Measurements from ENCODE around the gene NTMT1.

The NTMT1 gene, protein sequence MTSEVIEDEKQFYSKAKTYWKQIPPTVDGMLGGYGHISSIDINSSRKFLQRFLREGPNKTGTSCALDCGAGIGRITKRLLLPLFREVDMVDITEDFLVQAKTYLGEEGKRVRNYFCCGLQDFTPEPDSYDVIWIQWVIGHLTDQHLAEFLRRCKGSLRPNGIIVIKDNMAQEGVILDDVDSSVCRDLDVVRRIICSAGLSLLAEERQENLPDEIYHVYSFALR

GRCh38 chr9:129626079-129626624 lies at the start of gene NTMT1:
Gene NTMT1 (plus strand): TSS chr9:129626163. CDS start chr9:129632704, 6,541 bp downstream.
- H3K27me3 ChIP-seq (ENCODE audit: insufficient read depth, insufficient read length) = peaks cover 9% of the 10 kb centered on the region
- H3K9me3 ChIP-seq (ENCODE audit: insufficient read depth, low read length) = no peaks in the 10 kb centered on the region
- peak within 1 kb of the TSS; percentile 89 for H3K4me3 ChIP-seq (ENCODE audit: insufficient read length, low read depth)
- DNase-seq (ENCODE audit: low read depth, low spot score) = no peak
- peak within 1 kb of the TSS; percentile 98 for H3K9ac ChIP-seq (ENCODE audit: insufficient read length, low read depth)
- TF ChIP-seq SUZ12 (IDR thresholded peaks at IDR 0.05; ENCODE audit: extremely low read depth, insufficient read depth, insufficient read length) = no peak
- TF ChIP-seq ZNF274 (IDR thresholded peaks at IDR 0.05; ENCODE audit: low read depth, low read length) = no peak
- no peak for TF ChIP-seq YY1 (IDR thresholded peaks at IDR 0.05; ENCODE audit: insufficient read depth, insufficient read length)
- peaks cover 17% of the 10 kb centered on the region for H3K4me1 ChIP-seq (ENCODE audit: insufficient read depth, insufficient read length)
- peaks cover 35% of the 10 kb centered on the region for H3K36me3 ChIP-seq (ENCODE audit: insufficient read depth, insufficient read length, low read length)

GRCh38 chr9:129576546-129577543 lies 49.1 kb upstream of the NTMT1 start:
- Histone ChIP-seq H3K4me1 (ENCODE audit: insufficient read depth, insufficient read length) (peaks cover 21% of the 10 kb centered on the region), H3K27me3 (ENCODE audit: insufficient read depth, insufficient read length) (no peaks in the 10 kb centered on the region), H3K4me3 (ENCODE audit: insufficient read length, low read depth) (no peak overlapping the region), H3K9ac (ENCODE audit: insufficient read length, low read depth) (peak overlapping the region; percentile 42), H3K36me3 (ENCODE audit: insufficient read depth, insufficient read length, low read length) (no peaks in the 10 kb centered on the region), H3K9me3 (ENCODE audit: insufficient read depth, low read length) (peaks cover 15% of the 10 kb centered on the region; the same call in 1 of the 2 replicates)
- no peak for TF ChIP-seq ZNF274 (IDR thresholded peaks at IDR 0.05; ENCODE audit: low read depth, low read length)
- no peak for TF ChIP-seq SUZ12 (IDR thresholded peaks at IDR 0.05; ENCODE audit: extremely low read depth, insufficient read depth, insufficient read length)
- no peak for TF ChIP-seq YY1 (IDR thresholded peaks at IDR 0.05; ENCODE audit: insufficient read depth, insufficient read length)
- no peak for DNase-seq (ENCODE audit: low read depth, low spot score)

GRCh38 chr9:129579294-129579693 lies 46.7 kb upstream of the NTMT1 start:
- Histone ChIP-seq H3K4me1 (ENCODE audit: insufficient read depth, insufficient read length) (peaks cover 19% of the 10 kb centered on the region), H3K9me3 (ENCODE audit: insufficient read depth, low read length) (no peaks in the 10 kb centered on the region), H3K4me3 (ENCODE audit: insufficient read length, low read depth) (no peak overlapping the region), H3K36me3 (ENCODE audit: insufficient read depth, insufficient read length, low read length) (no peaks in the 10 kb centered on the region), H3K27me3 (ENCODE audit: insufficient read depth, insufficient read length) (no peaks in the 10 kb centered on the region), H3K9ac (ENCODE audit: insufficient read length, low read depth) (no peak overlapping the region)
- no peak for TF ChIP-seq ZNF274 (IDR thresholded peaks at IDR 0.05; ENCODE audit: low read depth, low read length)
- no peak for TF ChIP-seq YY1 (IDR thresholded peaks at IDR 0.05; ENCODE audit: insufficient read depth, insufficient read length)
- no peak for TF ChIP-seq SUZ12 (IDR thresholded peaks at IDR 0.05; ENCODE audit: extremely low read depth, insufficient read depth, insufficient read length)
- DNase-seq (ENCODE audit: low read depth, low spot score) = no peak

- Histone ChIP-seq H3K4me3 (ENCODE audit: insufficient read length, low read depth) (no peak overlapping the region), H3K36me3 (ENCODE audit: insufficient read depth, insufficient read length, low read length) (no peaks in the 10 kb centered on the region), H3K4me1 (ENCODE audit: insufficient read depth, insufficient read length) (peaks cover 21% of the 10 kb centered on the region), H3K9me3 (ENCODE audit: insufficient read depth, low read length) (no peaks in the 10 kb centered on the region), H3K27me3 (ENCODE audit: insufficient read depth, insufficient read length) (no peaks in the 10 kb centered on the region), H3K9ac (ENCODE audit: insufficient read length, low read depth) (no peak overlapping the region)
- no peak for DNase-seq (ENCODE audit: low read depth, low spot score)
- TF ChIP-seq ZNF274 (IDR thresholded peaks at IDR 0.05; ENCODE audit: low read depth, low read length) = no peak
- TF ChIP-seq YY1 (IDR thresholded peaks at IDR 0.05; ENCODE audit: insufficient read depth, insufficient read length) = no peak
- TF ChIP-seq SUZ12 (IDR thresholded peaks at IDR 0.05; ENCODE audit: extremely low read depth, insufficient read depth, insufficient read length) = no peak
Observed at GRCh38 chr9:129580211-129580915, 45.6 kb upstream of the NTMT1 start.

DNA sequence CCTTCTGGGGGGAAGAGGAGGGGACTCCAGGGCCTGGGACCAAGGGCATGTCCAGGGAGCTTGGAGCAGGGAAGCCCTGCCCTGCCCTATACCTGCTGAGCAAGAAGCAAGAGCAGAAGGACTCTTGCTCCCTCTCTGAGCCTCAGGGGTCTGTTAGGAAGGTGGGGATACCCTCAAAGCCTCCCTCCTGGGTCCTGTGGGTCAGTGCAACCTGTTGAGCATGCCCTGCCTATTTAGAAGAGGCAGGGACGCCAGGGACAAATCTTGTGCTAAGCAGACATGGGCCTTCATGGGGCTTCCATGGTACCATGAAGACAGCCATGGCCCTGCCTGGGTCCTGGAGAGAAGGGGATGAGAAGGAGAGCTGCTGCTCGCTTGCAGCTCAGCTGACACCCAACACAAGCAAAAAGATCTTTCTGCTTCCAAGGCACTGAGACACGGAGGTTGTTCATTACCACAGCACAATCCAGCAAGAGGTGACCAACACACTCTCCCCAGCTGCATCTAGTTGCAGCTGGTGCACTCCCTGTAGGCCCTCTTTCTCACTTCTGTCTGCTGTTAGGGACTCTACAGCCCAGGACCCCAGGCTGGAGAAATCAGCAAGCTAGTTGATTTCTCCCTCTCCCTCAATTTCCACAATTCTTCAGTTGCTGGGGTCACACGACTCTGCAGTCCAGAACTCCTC lies 44.3 kb upstream of the NTMT1 start:
- Histone ChIP-seq H3K9me3 (ENCODE audit: insufficient read depth, low read length) (no peaks in the 10 kb centered on the region), H3K36me3 (ENCODE audit: insufficient read depth, insufficient read length, low read length) (no peaks in the 10 kb centered on the region), H3K4me3 (ENCODE audit: insufficient read length, low read depth) (no peak overlapping the region), H3K27me3 (ENCODE audit: insufficient read depth, insufficient read length) (no peaks in the 10 kb centered on the region), H3K4me1 (ENCODE audit: insufficient read depth, insufficient read length) (peaks cover 10% of the 10 kb centered on the region), H3K9ac (ENCODE audit: insufficient read length, low read depth) (no peak overlapping the region)
- TF ChIP-seq YY1 (IDR thresholded peaks at IDR 0.05; ENCODE audit: insufficient read depth, insufficient read length) (no peak), ZNF274 (IDR thresholded peaks at IDR 0.05; ENCODE audit: low read depth, low read length) (no peak), SUZ12 (IDR thresholded peaks at IDR 0.05; ENCODE audit: extremely low read depth, insufficient read depth, insufficient read length) (no peak)
- no peak for DNase-seq (ENCODE audit: low read depth, low spot score)

DNA sequence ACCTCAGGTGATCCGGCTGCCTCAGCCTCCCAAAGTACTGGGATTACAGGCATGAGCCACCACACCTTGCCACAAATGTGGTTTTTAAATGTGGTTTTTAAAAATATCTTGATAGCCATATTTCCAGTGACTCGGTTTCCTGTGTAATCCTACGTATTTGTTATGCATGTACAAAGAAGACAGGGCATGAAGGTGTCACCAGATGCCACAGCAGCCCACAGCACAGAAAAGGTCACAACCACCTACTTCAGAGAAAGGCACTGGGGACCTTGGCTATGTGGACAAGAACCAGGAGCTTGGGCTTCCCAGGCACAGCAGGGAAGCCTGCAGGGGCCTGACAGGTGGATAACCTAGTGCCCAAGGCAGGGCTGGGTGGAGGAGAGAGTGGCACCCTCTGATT lies 43.1 kb upstream of the NTMT1 start:
- Histone ChIP-seq H3K36me3 (ENCODE audit: insufficient read depth, insufficient read length, low read length) (no peaks in the 10 kb centered on the region), H3K27me3 (ENCODE audit: insufficient read depth, insufficient read length) (no peaks in the 10 kb centered on the region), H3K4me3 (ENCODE audit: insufficient read length, low read depth) (no peak overlapping the region), H3K4me1 (ENCODE audit: insufficient read depth, insufficient read length) (peaks cover 11% of the 10 kb centered on the region), H3K9me3 (ENCODE audit: insufficient read depth, low read length) (no peaks in the 10 kb centered on the region), H3K9ac (ENCODE audit: insufficient read length, low read depth) (no peak overlapping the region)
- TF ChIP-seq SUZ12 (IDR thresholded peaks at IDR 0.05; ENCODE audit: extremely low read depth, insufficient read depth, insufficient read length) (no peak), ZNF274 (IDR thresholded peaks at IDR 0.05; ENCODE audit: low read depth, low read length) (no peak), YY1 (IDR thresholded peaks at IDR 0.05; ENCODE audit: insufficient read depth, insufficient read length) (no peak)
- no peak for DNase-seq (ENCODE audit: low read depth, low spot score)
